Hepatocyte (in vitro differentiated cells): ENCODE measurements around the gene NPDC1.

Experiments
- CTCF ChIP-seq: fragments of 200-600 bp; sonication (generic); IDR thresholded peaks from 2 replicates; pipeline ENCODE4 v1.5.1; 2016; ENCODE audit warnings: antibody characterized with exemption, mild to moderate bottlenecking; ENCODE audit not compliant: poor library complexity
- EZH2 ChIP-seq: fragments of 200-600 bp; sonication (generic); IDR thresholded peaks from 2 replicates; pipeline ENCODE4 v1.6.1; 2016; ENCODE audit warnings: antibody characterized with exemption, mild to moderate bottlenecking, borderline replicate concordance
- EZH2phosphoT487 ChIP-seq: fragments of 200-600 bp; sonication (generic); IDR thresholded peaks from one replicate; pipeline ENCODE4 v1.6.1; 2018; ENCODE audit warnings: antibody characterized with exemption, mild to moderate bottlenecking, low read depth, moderate library complexity; ENCODE audit not compliant: unreplicated experiment, severe bottlenecking

GRCh38 chr9:136994180-136994887 lies 51.6 kb downstream of the NPDC1 start:
- TF ChIP-seq EZH2phosphoT487 (no peak), CTCF (no peak), EZH2 (no peak)
